Keratinocyte (primary cell): ENCODE data around the gene HADH. TPM values are rescaled to one million over a fixed set of nuclear protein-coding genes. Genes with fewer than 3 reads are reported as not detected.
"Not testable (repeated sequence)": the region's sequence is repeated elsewhere in the genome, so short reads cannot be mapped to it uniquely, and the experiment has no call there.

Experiments
- DNase-seq: peaks from one replicate; pipeline ENCODE4 v3.0.0-alpha.2; 2011; ENCODE audit warnings: low read depth, missing footprints, low spot score
- FAIRE-seq: peaks from 2 replicates; lab custom pipeline; 2011; peaks lifted over from hg19 to GRCh38; lab: Jason Lieb, UNC
- H2AFZ ChIP-seq: 2 replicates; pipeline ENCODE4 v1.6.0; 2012; ENCODE audit warnings: low read length, control low read depth, inconsistent platforms; ENCODE audit not compliant: control insufficient read depth
- H3K27ac ChIP-seq: 2 replicates; pipeline ENCODE4 v1.5.1; 2011; ENCODE audit warnings: low read length; ENCODE audit not compliant: control insufficient read depth, insufficient read depth
- H3K27me3 ChIP-seq: 3 replicates; pipeline ENCODE4 v1.6.0; 2011; ENCODE audit warnings: low read length; ENCODE audit not compliant: control insufficient read depth, insufficient read depth; ENCODE audit errors: extremely low read depth
- H3K36me3 ChIP-seq, 2 experiments: 2 replicates in 1 of 2; 3 replicates in 1 of 2; pipeline ENCODE4 v1.5.1; 2011; ENCODE audit warnings: low read length in 2 of 2, mild to moderate bottlenecking in 1 of 2; ENCODE audit not compliant: control insufficient read depth in 2 of 2, insufficient read depth in 2 of 2; ENCODE audit errors: extremely low read depth in 1 of 2
- H3K4me1 ChIP-seq: 3 replicates; pipeline ENCODE4 v1.5.1; 2011; ENCODE audit warnings: low read length; ENCODE audit not compliant: control insufficient read depth, insufficient read depth; ENCODE audit errors: extremely low read depth
- H3K4me2 ChIP-seq: 3 replicates; pipeline ENCODE4 v1.6.0; 2011; ENCODE audit warnings: low read depth, low read length; ENCODE audit not compliant: control insufficient read depth, insufficient read depth; ENCODE audit errors: extremely low read depth
- H3K4me3 ChIP-seq, 3 experiments: fragments of 200-600 bp in 1 of 3; sonication (generic) in 1 of 3; 2 replicates in 2 of 3; 3 replicates in 1 of 3; pipeline ENCODE4 v1.5.1; 2011 to 2016; ENCODE audit warnings: low read length in 3 of 3, mild to moderate bottlenecking in 3 of 3, control low read depth in 2 of 3, inconsistent platforms in 1 of 3, low read depth in 1 of 3, mixed read lengths in 1 of 3, mixed run types in 1 of 3, moderate library complexity in 1 of 3; ENCODE audit not compliant: control insufficient read depth in 2 of 3, insufficient read depth in 2 of 3; ENCODE audit errors: extremely low read depth in 1 of 3
- H3K79me2 ChIP-seq: 2 replicates; pipeline ENCODE4 v1.6.0; 2012; ENCODE audit warnings: low read length; ENCODE audit not compliant: control insufficient read depth, insufficient read depth
- H3K9ac ChIP-seq: 3 replicates; pipeline ENCODE4 v1.6.0; 2011; ENCODE audit warnings: low read length; ENCODE audit not compliant: control insufficient read depth, insufficient read depth; ENCODE audit errors: extremely low read depth
- H3K9me1 ChIP-seq: 3 replicates; pipeline ENCODE4 v1.6.0; 2011; ENCODE audit warnings: low read length; ENCODE audit not compliant: control insufficient read depth, insufficient read depth; ENCODE audit errors: extremely low read depth
- H3K9me3 ChIP-seq: 2 replicates; pipeline ENCODE4 v1.5.1; 2012; ENCODE audit warnings: low read depth, low read length; ENCODE audit not compliant: control insufficient read depth
- H4K20me1 ChIP-seq: 3 replicates; pipeline ENCODE4 v1.6.0; 2011; ENCODE audit warnings: low read length; ENCODE audit not compliant: control insufficient read depth, insufficient read depth; ENCODE audit errors: extremely low read depth
- CTCF ChIP-seq, 3 experiments: IDR thresholded peaks in 1 of 3; conservative IDR thresholded peaks in 1 of 3; optimal IDR thresholded peaks in 1 of 3; 2 replicates in 2 of 3; 3 replicates in 1 of 3; pipeline versions ENCODE3 to v1.5.1; 2011; ENCODE audit warnings: low read length in 3 of 3, mild to moderate bottlenecking in 3 of 3, moderate library complexity in 2 of 3, control low read depth in 1 of 3, inconsistent platforms in 1 of 3; ENCODE audit not compliant: insufficient read depth in 2 of 3; ENCODE audit errors: extremely low read depth in 1 of 3
- EZH2 ChIP-seq: IDR thresholded peaks from one replicate; pipeline ENCODE4 v1.6.1; 2012; ENCODE audit warnings: inconsistent platforms, mild to moderate bottlenecking, low read length, moderate library complexity
- dilution Hi-C: fragments of 300-500 bp; cut with MboI; formaldehyde crosslinking; loops from one replicate; pipeline ENCODE4 v1.7.0; 2020; ENCODE audit warnings: low sequenced_read_pairs; ENCODE audit not compliant: extremely low pct_ligation_motif_present
- polyA plus RNA-seq, 5 experiments: library from polyadenylated mRNA; depleted of rRNA in 3 of 5; stranded (reverse) in 3 of 5; stranded (forward) in 1 of 5; unstranded in 1 of 5; fragments of >200 nt; gene quantifications; 1 replicate in 1 of 5; 2 replicates in 3 of 5; 3 replicates in 1 of 5; pipeline versions ENCODE4 v1.2.1 to v1.2.3, GENCODE V29; 2011 to 2012; ENCODE audit warnings: missing spikeins in 2 of 5, low read depth in 1 of 5, low replicate concordance in 1 of 5

The HADH gene
- polyA plus RNA-seq, 1 donor (not counting 4 experiments of a cell fraction or from before 2014, with no cell fraction given): 49.3 TPM

DNA sequence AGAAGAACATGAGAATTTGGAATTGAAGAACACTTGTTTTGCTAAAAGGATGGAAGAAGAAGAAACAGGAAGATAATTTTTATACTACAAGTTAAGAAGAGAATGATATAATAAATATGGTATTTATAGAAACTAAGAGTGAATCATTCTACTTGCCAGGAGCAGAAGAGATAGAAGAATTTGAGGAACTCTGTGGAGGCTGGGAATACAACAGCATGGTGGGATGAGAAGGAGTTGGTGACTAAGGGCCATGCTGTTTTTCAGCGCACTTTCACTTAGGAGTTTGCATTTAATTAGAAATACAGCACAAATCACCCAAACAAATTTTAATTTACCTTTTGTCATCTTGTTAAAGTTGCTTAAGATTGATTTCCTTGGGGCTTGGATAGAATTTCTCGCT is 20.5 kb downstream of the HADH start:
- no peak for DNase-seq
- Histone ChIP-seq H3K79me2 (peaks cover 1% of the 10 kb centered on the region), H3K9me3 (no peaks in the 10 kb centered on the region), H3K36me3 (peaks cover 2 to 11% of the 10 kb centered on the region in 2 experiments), H2AFZ (no peak overlapping the region), H3K4me1 (no peaks in the 10 kb centered on the region), H3K4me3 (no peak overlapping the region), H3K9ac (no peak overlapping the region), H4K20me1 (no peaks in the 10 kb centered on the region), H3K9me1 (no peaks in the 10 kb centered on the region), H3K27ac (no peak overlapping the region), H3K27me3 (no peaks in the 10 kb centered on the region), H3K4me2 (no peak overlapping the region)
- dilution Hi-C loops: no loop called here
- FAIRE-seq: no peak
- TF ChIP-seq EZH2: no peak
- TF ChIP-seq CTCF (optimal IDR thresholded peaks at IDR 0.05 in 1 of 3, IDR thresholded peaks at IDR 0.05 in 1 of 3, conservative IDR thresholded peaks at IDR 0.05 in 1 of 3; ENCODE audit: extremely low read depth in 1 of 3, insufficient read depth in 2 of 3, low read length in 3 of 3): no peak

DNA sequence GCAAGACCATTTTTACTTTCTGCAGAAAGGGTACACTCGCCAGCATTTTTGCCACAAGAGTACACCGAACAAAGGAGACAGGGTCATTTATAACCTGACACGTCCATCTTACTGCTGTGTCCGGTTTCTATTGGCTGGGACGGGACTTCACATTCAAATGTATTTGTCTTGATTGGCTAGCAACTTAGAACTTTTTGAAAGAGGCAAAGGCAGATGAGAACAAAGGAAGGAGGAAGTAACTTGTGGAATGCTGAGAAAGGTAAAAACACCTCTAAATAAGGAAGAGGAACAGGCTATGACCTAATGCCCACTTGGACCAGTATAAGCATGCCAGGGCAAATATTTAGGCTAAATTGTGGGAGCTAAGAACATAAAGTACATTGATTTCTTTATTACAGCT is 22.7 kb downstream of the HADH start:
- H2AFZ ChIP-seq, H3K27ac ChIP-seq, H3K9ac ChIP-seq, dilution Hi-C loops, H3K79me2 ChIP-seq, DNase-seq, H3K4me2 ChIP-seq, H3K27me3 ChIP-seq, H3K4me3 ChIP-seq, H3K4me1 ChIP-seq, H3K9me1 ChIP-seq, H4K20me1 ChIP-seq, FAIRE-seq, H3K9me3 ChIP-seq: not testable (repeated sequence)
- peaks cover 5 to 11% of the 10 kb centered on the region in 2 experiments for H3K36me3 ChIP-seq

DNA sequence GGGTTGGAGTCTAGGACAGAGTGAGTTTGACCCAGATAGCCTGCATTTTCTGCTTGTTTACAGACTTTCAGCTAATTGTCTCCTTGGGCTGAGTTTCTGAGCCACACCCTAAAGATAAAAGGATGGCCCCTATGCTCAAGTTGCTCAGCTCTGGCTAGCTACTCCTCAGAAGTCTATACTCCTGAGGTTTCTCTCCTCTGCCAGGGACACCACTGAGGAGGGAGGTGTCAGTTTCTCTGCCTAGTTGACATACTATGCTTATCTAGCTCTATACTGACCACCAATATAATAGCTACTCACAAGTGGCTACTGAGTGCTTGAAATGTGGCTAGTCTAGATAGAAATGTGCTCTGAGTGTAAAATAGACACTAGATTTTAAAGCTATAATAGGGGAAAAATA is 23.6 kb downstream of the HADH start:
- Histone ChIP-seq H3K9ac (no peak overlapping the region), H3K79me2 (no peaks in the 10 kb centered on the region), H3K9me3 (no peaks in the 10 kb centered on the region), H3K4me1 (no peaks in the 10 kb centered on the region), H3K4me3 (no peak overlapping the region), H4K20me1 (no peaks in the 10 kb centered on the region), H3K27ac (no peak overlapping the region), H2AFZ (no peak overlapping the region), H3K27me3 (no peaks in the 10 kb centered on the region), H3K4me2 (no peak overlapping the region), H3K36me3 (peaks cover 5 to 11% of the 10 kb centered on the region in 2 experiments), H3K9me1 (no peaks in the 10 kb centered on the region)
- FAIRE-seq (no peak), DNase-seq (no peak)
- dilution Hi-C loops: no loop called here
- TF ChIP-seq CTCF (optimal IDR thresholded peaks at IDR 0.05 in 1 of 3, IDR thresholded peaks at IDR 0.05 in 1 of 3, conservative IDR thresholded peaks at IDR 0.05 in 1 of 3; ENCODE audit: extremely low read depth in 1 of 3, insufficient read depth in 2 of 3, low read length in 3 of 3) (no peak), EZH2 (no peak)
